ENCODE results near the gene POGLUT2.

DNA sequence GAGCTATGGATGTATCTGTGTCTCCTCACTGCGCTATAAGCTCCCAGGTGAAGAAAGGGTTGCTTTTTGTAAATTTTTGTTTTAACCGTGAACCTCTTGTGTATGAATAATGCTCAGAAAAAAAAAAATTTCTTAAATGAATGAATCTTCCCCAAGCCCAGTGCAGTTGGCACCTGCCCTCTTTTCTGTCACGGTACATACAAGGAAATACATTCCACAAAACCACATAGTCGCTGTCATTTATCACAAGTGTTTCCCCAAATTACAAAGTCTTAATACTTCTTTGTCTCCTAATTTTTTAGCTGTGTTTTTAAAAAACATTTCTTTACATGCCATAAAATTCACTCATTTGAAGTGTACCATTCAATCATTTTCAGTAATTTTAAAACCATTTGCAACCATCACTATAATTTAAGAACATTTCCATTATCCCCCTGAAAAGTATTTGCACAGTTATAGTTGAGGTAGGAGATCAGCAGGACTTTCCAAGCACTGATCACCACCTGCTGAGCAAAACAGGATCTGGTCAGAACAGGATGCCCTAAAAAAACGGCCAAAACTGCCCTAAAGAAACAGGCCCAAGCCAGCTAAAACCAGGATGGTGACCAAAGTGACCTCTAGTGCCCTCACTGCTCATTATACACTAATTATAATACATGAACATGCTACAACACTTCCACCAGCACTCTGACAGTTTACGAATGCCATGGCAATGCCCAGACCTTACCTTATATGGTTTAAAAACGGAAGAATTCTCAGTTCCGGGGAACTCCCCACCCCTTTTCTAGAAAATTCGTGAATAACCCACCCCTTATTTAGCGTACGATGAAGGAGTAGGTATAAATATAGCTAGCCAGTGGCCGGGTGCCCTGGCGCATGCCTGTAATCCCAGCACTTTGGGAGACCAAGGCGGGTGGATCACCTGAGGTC, 23.9 kb downstream of the POGLUT2 start:
- TF ChIP-seq CTCF (IDR thresholded peaks at IDR 0.05) = no peak
- TF ChIP-seq POLR2A (IDR thresholded peaks at IDR 0.05) = no peak
